ENCODE results near the gene AMY2A.
"Not testable (repeated sequence)": the region's sequence is repeated elsewhere in the genome, so short reads cannot be mapped to it uniquely, and the experiment has no call there.

AMY2A gene

DNA sequence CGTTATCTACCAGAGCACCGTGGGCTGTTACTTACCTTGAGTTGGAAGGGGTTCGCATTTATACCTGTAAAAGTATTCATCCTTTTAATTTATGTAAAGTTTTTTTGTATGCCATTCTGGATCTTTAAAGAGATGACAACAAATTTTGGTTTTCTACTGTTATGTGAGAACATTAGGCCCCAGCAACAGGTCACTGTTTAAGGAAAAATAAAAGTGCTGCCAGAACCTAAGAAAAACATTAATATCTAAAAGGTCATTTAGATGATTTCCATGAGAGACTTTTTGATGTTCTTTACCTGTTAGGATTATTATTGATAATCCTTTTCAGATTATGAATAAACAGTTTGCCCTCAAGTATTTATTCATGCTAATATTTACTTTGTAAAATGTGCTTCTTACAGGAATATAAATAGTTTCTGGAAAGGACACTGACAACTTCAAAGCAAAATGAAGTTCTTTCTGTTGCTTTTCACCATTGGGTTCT lies at the start of gene AMY2A:
AMY2A (plus strand) TSS at position 434 of the 484 bp plus-strand sequence; CDS start at position 448, 14 bp downstream.
- DNase-seq: not testable (repeated sequence)

DNA sequence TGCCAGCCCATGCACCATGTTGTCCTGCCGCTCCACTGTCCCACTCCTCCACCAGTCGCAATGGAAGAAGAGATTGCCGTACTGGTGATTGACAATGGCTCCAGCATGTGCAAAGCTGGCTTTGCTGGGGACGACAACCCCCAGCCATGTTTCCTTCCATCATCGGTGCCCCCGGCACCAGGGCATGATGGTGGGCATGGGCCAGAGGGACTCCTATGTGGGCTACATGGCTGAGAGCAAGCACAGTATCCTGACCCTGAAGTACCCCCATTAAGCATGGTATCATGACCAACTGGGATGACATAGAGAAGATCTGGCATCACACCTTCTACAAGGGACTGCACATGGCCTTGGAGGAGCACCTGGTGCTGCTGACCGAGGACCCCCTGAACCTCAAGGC lies 47.7 kb upstream of the AMY2A start:
- no peak for DNase-seq

DNA sequence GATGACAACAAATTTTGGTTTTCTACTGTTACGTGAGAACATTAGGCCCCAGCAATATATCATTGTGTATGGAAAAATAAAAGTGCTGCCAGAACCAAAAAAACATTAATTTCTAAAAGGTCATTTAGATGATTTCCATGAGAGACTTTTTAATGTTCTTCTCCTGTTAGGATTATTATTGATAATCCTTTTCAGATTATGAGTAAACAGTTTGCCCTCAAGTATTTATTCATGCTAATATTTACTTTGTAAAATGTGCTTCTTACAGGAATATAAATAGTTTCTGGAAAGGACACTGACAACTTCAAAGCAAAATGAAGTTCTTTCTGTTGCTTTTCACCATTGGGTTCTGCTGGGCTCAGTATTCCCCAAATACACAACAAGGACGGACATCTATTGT lies 45.9 kb upstream of the AMY2A start, which contains the start of gene AMY2B:
AMY2B (plus strand) TSS at position 301 of the 400 bp plus-strand sequence; CDS start at position 315, 14 bp downstream.
- DNase-seq: not testable (repeated sequence)

DNA sequence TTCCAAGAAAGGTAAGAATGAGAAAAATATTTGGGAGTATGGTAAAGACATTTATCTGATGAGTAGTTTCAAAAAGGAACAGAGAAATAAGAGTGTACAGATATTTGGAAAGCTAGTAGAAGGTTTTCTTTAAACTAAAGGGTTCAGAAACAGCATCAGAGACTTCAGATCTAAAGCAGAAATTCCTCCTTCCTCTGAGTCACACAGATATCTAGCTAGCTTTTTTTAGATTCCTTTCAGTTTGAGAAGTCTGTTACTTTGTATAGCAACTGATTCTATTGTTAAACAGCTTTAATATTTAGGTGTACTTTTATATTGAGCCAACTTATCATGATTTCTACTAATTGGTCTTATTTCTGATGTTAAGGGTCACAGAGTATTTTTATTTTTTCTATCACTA lies 41.2 kb upstream of the AMY2A start:
- no peak for DNase-seq

DNA sequence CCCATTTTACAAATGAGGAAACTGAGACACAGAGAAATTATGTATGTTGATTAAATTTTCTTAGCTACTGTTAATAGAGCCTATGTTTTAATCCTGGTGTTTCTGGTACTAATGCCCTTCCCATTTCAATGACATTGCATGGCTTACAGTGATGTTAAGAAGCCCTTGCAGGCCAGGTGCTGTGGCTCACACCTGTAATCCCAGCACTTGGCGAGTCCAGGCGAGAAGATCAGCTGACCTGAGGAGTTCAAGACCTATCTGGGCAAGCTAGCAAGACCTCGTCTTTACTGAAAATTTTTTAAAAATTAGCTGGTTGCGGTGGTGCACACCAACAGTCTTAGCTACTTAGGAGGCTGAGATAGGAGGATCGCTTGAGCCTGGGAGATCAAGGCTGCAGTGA lies 40.4 kb upstream of the AMY2A start:
- DNase-seq: not testable (repeated sequence)

DNA sequence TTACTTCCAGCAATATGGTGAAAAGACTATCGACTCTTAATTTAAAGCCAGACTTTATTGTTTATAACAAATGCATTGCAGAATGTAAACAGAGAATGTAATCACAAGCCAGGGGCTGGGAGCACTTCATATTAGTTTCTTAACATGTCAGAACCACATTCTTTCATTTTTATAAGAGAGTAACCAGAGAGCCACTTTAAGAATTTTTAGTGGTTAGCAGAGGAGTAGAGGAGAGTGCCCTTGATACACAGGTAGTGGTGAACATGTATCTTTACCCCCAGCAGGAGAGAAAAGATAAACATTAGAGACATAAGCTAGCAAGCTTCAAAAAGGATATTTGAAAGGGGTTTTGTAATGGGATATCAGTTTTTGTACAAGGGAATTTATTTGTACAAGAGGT lies 34.8 kb upstream of the AMY2A start:
- DNase-seq: no peak

DNA sequence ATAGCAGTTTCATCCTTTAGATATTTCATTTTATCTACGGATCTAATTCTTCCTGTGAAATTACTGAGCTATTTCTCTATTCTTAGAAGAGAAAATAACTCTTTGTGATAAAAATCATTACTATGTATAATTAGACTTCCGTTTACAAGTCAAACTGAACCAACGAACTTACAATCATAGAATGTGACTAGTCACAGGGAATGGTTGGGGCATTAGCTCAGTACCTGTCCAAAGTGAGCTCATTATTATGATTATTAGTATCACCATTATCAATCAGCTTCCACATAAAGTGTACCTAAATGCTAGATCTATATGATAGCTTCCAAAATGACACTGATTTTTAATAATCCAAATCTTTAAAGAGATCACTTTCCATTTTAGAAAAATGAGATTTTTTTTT lies 33.3 kb upstream of the AMY2A start:
- no peak for DNase-seq

DNA sequence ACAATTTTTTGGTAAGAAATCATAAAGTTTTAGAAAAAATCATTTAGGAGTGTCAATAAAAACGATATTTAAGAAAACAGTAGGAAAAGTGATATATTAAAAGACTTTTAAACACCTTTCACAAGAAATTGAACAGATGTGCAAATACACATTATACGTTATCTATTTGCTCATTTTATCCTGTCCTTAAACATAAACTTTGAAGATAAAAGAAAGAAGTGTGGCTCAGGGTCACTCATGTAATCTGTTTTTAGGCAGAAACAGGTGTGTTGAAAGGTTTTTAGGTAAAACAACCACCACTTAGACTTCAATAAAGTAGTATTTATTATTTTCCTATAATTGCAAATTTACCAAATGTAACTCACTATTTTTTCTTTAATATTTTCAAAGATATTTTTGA lies 32.7 kb upstream of the AMY2A start:
- no peak for DNase-seq

DNA sequence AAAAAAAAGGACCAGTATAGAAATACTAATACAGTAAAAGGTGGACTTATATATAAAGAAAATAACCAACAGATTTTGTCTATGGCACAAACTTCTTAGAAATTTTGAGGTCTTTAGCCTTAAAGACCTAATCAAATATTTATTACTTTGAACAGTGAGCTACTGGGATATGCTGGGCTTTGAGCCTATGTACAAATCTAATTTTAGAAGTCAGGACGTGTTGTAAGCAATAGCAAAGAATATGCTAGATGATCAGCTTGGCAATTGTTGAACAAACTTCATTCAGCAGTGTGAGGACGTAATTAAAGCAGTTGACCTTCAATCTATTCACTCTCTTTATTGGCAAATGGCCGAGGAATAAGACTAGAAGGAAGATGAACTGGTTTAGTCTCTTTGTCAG lies 14.5 kb upstream of the AMY2A start:
- DNase-seq: not testable (repeated sequence)

DNA sequence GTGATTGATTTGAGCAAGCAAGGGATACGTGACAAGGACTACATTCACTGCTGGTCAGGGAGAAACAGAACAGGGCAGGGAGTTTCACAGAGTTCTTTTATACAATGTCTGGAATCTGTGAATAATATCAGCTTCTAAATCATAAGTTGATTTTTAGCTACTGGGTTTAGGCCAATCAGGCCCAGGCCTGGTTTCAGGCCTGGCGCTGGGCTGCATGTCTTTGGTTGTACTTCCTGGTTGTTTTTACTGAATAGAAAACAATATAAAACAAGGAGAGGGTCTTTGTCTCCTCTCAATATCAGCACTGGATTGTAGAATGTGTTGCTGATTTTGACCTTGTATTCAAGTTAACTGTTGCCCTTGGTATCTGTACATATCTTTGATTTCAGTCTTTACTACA lies 865 bp upstream of the AMY2A start:
- DNase-seq: no peak

DNA sequence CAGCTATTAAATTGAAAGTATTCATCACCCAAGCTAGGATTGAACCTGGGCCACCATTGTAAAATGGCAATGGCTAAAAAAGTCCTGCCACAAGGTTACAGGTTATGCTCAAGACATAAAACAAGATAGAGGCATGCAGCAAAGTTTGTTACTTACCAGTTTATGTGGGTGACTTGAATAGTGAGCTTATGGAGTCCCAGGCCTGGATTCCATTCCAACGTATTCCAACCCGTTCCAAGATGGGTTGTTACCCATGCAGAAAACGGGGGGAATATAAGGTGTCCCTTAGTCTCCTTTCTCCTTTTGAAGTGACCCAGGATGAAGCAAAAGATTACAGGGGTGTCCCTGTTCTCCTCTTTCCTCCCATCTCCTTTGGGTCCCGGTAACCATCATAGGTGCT lies 10.2 kb downstream of the AMY2A start:
- DNase-seq: not testable (repeated sequence)

DNA sequence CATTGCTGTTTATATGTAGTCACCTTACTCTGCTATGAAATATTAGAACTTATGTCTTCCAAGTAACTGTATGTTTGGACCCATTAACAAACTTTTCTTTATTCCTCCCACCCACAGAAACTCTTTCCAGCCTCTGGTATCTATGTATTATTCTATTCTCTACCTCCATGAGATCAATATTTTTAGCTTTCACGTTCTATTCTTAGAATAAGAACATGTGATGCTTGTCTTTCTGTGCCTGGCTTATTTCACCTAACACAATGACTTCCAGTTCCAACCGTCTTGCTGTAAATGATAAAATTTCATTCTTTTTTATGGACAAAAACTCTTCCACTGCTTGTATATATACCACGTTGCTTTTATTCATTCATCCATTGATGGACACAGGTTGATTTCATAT lies 24.0 kb downstream of the AMY2A start:
- not testable (repeated sequence) for DNase-seq

DNA sequence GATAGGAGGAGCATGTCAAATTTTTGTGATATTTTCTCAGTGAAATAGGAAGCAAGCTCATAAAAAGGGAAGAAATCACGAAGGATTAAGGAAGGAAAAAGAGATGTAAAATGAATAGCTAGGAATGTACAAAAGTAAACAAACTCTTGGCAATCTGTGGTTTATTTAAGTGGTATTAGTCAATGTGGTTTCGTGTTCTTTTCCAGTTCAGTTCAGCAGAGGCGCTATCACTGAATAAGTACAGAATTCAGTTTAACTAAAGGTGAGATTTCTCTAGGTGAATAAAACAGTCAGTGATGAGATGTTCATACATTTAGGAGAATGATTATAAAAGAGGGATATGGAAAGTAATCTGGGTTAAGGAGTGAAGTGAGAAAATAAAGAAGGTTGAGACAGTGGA lies 26.7 kb downstream of the AMY2A start:
- not testable (repeated sequence) for DNase-seq

DNA sequence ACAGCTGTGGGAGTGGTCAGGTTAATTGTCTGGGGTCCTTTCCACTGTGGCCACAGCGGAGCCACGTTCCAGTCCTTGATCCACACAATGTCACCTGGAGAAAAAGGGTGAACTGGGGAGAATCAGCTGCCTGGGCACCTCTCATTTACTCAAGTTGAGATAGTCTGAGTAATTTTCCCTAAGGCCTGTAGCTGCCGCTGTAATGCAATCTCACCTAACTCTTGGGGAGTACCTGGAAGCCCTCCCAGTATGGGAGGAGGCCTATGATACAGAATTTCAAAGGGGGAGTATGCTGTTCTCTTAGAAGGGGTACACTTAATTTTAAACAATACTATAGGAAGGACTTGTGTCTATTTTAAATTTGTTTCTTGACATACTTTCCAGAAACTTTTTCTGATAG lies 33.1 kb downstream of the AMY2A start:
- not testable (repeated sequence) for DNase-seq

DNA sequence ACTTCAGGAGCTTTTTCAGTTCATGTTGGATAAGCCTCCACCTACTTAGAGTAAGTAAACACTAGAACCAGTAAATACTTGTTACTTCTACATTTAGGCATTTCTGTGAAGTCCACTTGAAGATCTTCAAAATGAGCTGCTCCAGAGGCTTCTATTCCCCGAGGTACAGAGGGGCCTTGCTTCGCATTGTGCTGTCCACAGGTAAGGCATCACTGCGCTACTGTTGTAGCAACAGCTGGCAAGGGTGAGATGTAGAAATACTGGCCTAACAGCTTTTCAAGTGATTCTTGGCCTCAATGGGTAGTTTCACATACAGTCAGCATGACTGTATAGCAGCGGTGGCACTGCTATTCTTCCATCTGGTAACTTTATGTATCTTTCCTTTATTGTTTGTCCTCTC lies 33.7 kb downstream of the AMY2A start:
- not testable (repeated sequence) for DNase-seq

DNA sequence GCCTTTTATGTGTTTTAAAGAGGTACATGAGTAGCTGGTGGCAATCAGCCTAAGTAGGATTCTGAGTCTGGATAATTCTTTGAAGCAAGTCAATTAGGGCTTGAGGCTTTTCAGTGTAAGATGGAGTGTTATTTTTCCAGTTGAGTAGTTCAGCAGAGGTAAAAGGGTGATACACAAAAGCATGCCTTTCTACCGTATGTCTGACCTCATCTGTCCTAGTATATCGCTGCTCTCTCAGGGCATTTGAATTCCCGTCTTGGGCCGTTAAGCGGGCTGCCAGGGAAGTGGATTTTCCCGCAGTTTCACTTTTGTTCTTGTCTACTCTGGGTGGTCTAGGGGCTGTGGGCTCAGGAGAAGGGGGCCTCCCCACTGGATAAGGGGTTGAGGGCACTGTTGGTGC lies 36.9 kb downstream of the AMY2A start:
- not testable (repeated sequence) for DNase-seq

DNA sequence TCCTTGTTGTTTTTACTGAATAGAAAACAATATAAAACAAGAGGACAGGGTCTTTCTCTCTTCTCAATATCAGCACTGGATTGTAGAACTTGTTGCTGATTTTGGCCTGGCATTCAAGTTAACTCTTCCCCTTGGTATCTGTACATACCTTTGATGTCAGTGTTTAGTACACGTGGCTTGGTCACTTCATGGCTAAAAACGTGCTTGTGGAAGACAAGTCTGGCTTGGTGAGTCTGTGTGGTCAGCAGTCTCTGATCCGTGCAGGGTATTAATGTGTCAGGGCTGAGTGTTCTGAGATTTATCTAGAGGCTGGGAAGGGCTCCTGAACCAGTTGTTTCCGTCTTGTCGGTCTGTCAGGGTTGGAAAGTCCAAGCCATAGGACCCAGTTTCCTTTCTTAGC lies 38.2 kb downstream of the AMY2A start, which contains the start of gene AMY1A:
AMY1A (plus strand) TSS at position 301 of the 400 bp plus-strand sequence. CDS start 571 bp downstream, outside the sequence.
- not testable (repeated sequence) for DNase-seq

Measured in activated CD4-positive, CD25-positive, alpha-beta regulatory T cell (primary cell).